HG03060 (cell line): ENCODE results near the gene GFOD1.
"Not testable (repeated sequence)": the region's sequence is repeated elsewhere in the genome, so short reads cannot be mapped to it uniquely, and the experiment has no call there.

Experiments
- ATAC-seq: cut with Tn5 transposase; IDR thresholded peaks from one replicate; pipeline ENCODE4 v1.9.1; 2021; ENCODE audit warnings: low read depth, moderate number of reproducible peaks; ENCODE audit not compliant: unreplicated experiment

The GFOD1 gene

DNA sequence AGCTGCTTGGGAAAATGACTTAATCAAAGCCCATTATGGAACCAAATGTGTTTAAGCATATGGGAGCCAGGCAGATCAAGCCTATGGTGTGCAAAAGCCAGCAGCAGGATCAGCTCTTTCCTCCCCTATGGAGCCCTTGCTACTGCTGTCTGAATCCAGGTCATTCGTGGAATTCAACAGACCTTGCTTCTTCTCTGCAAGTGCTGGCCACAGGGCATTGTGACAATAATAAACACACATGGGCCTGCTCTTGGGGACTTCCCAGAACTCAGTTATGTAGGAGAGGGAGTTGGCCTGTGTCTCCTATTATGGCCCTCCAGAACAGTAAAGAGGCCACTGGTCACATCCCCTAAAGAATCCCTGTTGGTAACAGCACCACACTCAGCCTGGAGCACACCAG is 18.6 kb downstream of the GFOD1 start:
- ATAC-seq = no peak

DNA sequence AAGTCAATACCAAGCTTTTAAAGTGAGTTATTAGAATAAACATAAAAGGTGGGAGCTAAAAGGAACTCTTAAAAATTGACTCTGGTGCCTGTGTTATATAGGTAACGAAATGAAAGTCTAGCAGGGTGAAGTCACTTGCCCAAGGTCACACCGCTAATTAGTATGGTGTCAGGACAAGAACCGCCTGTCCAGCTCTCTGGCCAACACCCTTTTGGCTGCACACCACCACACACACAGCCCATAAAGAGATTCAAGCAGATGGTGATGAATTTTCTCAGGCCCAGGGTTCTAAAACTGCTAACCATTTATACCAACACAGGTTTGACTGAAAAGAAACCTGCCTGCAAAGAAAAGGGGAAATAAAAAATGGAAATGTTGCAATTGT is 20.2 kb downstream of the GFOD1 start:
- no peak for ATAC-seq

DNA sequence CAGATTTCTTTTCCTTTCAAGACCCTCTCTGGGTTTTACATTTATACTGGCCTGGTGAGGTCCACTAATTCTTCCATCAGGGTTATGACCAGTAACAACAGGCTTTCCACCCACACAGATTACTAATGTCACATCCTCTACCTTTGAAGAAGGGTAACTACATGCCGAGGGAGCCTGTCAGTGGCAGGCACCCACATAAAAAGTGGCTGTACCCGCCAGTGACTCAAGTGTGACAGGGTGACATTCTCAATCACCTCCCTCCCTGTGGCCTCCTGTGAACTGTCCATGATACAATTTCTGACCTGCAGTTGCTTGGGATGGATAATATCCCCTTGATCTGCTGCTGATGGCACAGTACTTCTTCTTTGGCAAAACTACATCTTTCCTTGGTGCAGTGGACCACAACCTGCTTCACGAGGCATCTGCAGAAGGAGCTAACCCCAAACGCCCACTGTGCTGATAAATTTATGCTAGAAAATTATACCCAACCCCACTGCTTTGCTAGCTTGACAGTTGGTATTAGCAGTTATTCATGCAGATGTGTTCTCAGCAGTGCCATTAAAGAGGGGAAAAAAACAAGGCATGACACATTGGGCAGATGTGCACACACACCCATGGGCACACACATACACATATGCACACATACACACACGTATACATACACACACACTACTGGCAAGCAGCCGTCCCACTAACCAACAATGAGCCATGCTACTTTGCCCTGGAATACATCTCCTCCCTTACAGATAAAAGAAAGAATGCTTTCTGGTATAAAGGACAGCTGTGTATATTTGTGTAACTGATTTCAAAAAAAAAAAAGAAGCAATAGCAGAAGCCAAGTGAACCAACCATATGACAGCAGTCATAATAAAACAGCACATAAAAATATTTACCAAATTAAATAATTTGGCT is 20.8 kb downstream of the GFOD1 start:
- no peak for ATAC-seq

DNA sequence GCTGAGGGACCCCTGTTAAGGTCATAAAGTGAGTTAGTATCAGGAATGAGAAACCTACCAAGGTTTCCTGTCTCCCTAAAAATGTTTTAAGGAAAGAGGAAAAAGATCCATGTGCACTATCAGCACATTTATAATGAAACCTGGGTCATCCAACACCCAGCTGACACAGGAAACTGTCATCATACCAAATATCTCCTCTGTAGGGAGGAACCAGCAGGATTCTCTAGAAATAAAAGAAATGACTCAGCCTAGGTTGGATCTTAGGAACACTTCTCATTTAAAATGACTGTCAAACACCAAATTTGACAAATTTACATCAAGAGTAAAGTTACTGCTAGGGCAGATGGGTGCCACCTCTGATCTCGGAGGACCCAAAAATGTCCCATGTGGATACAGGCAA is 21.7 kb downstream of the GFOD1 start:
- ATAC-seq = no peak

DNA sequence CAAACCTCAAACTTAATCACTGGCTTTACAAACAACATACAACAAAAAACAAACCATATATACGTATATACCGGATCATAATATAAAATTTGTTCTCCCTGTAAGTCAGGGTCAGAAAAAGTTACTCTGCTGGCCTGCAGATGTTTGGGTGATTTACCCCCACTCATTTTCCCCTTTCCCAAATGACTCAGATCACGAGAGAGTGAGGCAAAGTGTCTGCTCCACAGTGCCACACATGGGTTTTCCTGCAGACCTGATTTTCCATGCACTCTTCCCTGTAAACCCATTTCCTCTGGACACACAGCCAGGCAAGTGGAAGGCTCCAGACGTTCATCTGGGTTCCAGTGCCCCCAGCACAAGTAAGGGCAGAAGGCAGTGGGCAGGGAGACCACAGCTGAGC is 23.5 kb downstream of the GFOD1 start:
- ATAC-seq = no peak

DNA sequence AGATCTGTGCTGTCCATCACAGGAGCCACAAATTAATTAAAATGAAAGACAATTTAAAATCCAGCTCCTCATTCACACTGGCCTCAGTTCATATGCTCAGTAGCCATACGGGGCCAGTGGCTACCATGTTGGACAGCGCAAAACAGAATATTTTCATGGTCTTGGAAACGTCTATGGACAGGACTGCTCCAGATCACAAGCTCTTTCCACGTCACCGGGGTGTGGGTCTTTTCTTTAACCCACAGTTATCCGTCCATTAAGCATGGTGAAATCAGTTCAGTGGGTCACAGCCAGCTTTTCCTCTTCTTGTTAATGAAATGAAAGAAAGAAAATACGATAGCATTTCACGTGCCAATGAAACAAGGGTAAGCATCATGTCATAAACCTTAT is 24.1 kb downstream of the GFOD1 start:
- no peak for ATAC-seq

DNA sequence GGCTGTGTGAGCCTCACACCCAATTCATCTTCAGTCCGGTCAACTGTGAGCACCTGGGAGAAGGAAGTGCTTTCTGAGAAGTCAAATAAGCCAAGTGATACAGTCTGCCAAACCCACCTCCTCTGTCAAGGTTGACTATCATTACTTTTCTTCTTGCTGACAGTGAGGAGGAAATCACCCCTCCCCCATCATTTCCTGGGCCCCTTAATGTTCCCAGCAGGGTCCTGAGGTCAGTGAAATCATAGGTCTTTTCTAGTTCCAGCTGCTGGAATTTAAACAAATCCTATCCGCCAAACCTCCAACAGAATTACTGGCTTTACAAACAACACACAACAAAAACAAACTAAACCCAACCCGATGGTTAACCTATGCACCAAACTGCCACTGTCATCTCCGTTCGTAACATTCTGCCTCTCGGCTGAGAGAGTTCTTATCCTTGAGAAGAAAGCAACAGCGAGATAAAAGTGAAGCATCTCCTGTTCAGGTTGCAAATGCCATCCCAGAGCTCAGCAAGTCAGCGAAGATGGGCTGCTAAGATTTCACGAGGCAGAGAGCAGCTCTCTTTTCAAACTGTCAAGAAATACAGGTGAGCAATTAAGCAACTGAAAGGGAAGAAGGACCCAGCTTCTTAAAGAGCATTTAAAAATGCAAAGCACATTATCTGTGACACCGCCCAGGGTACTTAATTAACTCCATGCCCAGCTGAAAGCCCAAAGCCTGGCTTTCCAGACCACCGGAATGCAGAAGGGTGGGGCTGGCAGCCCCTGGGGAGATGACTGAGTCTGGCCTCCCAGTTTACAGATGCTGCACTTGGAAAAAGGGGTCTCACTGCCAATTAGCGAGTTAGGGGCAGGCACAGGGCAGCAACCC is 24.7 kb downstream of the GFOD1 start:
- ATAC-seq = no peak

DNA sequence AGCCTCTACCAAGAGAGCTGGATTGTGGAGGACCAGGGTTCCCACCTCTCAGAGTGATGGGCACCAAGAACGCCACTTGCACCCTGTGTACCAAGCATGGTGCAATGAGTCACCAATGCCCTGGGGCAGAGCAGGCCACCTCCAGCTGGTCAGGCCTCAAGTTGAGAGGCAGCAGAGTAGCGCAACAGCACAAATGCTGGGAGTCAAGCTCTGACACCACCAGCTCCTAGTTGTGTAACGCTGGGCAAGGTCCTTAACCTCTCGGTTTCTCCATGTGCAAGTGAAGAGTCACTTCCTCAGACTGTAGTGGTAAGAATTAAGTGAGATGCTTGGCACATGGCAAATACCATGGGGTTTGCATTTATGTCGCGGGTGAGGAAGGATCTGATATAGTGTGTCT is 25.6 kb downstream of the GFOD1 start:
- ATAC-seq = no peak

DNA sequence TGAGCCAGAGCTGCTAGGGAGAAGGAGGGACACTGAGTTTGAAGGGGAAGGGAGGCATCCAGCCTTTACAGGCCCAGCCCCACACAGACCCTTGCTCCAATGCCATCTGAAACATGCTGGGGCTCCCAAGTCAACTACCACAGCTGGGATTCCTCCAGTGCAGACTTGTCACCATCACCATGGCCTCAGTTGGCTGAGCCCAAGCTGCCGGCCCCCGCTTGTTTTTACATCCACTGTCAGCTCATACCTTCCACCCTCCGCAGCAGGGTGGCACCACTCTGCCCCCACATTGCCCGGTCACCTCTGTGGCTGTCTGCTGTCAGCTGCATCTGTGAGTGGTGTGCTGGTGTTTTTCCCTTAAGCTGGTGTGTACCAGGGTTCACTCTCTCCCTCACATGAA is 26.1 kb downstream of the GFOD1 start:
- no peak for ATAC-seq

DNA sequence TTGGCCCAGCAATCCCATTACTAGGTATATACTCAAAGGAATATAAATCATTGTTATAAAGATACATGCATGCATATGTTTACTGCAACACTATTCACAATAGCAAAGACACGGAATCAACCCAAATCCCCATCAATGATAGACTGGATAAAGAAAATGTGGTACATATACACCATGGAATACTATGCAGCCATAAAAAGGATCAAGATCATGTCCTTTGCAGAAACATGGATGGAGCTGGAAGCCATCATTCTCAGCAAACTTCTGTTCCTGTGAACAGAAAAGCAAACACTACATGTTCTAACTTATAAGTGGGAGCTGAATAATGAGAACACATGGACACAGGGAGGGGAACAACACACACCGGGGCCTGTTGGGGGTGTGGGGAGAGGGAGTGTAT is 27.1 kb downstream of the GFOD1 start:
- ATAC-seq = not testable (repeated sequence)

DNA sequence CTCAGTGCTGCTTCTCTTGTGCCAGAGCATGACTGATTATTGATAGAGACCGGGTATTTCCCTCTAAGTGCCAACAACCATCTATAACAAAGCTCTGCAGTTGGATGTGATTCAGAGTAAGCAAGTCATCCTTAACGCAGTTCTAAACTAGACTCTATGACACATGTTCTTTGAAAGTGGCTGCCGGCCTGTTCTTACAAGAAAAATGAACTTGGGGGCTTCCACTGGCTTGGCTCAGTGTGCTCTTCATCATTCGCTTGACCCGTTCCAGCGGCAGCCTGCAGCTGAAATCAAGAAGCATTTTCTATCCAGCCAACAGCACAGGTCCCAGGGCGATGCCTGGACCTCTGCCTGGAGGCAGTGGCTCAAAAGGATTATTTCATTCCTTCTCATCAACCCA is 29.8 kb downstream of the GFOD1 start:
- no peak for ATAC-seq

DNA sequence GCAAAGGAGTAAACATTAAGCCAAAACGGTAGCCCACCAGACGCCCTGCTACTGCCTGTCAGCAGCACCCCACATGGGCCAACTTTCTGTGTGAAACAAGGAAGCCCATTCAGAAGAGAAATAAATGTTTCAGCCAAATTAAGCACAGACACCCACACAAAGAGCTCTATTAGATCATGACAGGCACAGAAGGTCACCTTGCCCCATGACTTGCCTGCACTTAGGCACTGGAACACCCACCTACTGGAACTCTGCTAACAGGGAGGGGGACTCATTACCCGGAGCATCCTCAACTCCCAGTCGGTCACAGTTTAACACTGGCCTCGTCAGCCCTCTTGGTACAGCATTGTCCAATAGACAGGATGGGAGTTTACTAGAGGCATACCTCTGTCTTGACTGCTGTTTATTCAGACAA is 31.8 kb downstream of the GFOD1 start:
- ATAC-seq = no peak

DNA sequence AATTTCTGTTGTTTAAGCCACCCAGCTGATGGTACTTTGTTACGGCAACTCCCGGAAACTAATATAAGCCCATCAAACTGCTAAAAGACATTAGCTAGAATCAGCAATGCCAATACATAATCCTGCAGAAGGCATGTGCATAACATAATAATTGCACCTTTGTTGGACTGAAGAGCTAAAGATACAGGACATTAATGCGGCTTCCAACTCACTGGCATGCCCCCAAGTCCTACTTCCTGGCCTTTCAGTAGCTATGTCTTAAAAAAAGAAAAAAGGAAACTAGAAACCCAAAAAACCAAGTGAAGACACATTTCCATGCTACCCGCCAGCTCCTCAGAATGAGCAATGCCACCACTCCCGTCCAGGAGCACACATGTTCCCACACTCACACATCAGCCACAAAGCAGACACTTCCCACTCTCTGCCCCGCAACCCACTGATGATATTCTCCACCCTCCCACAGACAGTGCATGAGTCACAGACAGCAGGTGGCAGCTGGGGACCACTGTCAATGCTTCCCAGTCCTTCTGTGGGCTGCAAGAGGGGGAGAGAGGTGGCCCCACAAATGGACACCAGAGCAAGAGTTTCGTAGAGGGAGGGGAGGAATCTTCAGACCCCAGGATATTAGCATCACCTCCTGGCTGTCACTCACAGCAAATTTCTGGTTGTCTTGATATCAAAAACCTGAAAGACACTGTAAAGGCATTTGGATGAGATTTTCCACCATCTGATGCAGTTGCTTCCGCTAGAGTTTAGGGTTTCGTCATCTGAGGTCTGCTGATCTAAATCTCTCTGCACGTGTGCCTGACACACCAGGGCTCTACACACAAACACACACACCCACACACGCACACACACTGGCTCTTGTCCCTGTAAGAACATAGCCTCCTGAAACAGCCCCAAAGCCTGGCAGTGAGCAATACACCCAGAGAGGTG is 32.8 kb downstream of the GFOD1 start:
- no peak for ATAC-seq

DNA sequence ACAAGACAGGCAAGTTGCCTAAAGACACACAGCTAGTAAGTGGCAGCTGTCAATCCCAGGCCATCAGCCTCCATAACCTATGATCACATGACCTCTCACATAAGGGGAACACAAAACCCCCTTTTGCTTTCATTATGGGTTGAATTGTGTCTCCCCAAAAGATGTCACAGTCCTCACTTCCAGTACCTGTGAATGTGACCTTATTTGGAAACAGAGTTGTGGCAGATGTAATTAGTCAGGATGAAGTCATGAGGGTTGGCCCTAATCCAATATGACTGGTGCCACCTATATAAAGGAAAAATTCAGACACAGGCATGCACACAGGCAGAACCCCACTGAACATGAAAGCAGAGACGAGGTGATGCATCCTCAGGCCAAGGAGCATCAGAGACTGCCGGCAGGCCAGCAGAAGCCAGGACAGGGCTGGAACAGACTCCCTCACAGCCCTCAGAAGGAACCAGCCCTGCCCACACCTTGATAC is 33.6 kb downstream of the GFOD1 start:
- ATAC-seq = peak; percentile 31

DNA sequence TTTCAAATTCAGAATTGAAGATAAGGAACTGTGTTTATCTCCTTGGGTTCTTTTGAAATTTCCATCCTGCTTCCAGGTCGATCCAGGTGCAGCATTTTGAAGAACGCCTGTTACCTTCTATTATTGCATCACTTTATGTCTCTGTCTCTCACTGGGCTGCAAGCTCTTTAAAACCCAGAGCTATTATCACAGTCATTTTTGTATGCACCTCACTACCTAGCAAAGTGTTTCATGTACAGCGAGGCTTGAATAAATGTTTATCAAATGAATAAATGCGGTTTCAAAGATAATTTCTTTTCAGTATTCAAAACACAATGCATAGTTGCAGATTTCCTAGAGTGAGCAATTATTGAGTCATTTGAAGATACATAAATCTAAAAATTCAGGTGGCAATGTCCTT is 34.2 kb downstream of the GFOD1 start:
- no peak for ATAC-seq

DNA sequence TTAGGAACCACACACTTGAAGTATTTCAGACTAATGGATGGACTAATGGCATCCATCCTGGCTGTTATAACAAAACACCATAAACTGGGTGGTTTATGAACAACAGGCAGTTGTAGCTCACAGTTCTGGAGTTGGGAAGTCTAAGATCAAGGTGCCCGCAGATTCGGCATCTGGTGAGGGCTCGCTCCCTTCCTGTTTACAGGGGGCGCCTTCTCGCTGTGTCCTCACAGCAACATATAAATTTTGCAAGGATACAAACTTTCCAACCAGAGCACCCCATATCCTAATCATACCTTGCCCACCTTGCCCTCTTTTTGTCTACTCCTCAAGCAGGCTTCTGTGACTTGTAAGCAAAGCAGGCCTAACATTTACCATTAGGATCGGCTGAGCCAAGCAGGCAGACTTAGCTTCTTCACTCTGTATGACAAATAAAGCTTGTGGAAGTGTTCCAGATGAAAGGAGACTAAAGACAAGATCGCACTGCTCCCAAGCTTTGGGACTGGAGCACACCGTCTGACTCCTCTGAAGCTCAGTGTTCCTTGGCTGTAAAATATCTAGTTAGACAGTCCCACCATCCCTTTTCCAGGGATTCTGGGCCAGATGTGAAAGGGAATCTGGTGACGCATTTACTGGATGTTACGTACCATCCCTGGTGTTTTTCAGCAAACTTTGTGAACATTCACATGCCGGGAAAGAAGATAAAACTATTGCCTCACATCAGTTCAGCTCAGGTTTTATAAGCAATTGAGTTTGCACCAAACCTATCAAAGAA is 34.9 kb downstream of the GFOD1 start:
- ATAC-seq = no peak

DNA sequence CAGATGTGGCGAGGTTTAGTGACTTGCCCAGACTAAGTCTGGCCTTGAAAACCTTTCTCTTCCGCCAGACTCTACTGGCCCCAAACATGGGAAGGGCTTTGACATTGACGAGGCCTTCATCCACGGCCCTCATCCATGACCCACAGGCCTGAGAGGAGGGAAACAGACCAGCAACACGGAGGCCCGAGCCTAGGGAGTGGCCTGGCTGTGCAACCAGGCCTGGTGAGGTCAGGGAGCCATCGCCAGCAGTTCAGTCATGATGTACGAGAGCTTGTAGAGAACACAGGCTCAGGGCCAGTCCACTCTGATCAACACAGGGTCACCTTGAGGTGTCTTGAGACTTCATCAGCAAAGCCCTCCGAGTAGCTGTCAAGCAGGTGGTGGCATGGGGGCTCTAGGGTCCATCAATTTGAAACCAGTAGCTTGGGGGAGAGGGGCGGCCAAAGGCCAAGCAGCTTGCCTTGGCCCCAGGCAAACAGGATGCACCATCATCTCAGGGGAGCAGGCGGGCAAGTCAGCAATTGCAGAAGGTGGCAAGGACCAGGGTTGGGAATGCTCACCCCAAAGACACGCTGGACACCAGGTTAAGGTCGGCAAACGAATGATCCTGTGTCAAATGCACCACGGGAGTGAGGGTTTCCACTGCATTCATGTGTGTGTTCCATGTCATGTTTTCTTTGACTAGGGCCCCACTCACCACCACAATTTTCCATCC is 36.1 kb downstream of the GFOD1 start:
- no peak for ATAC-seq

DNA sequence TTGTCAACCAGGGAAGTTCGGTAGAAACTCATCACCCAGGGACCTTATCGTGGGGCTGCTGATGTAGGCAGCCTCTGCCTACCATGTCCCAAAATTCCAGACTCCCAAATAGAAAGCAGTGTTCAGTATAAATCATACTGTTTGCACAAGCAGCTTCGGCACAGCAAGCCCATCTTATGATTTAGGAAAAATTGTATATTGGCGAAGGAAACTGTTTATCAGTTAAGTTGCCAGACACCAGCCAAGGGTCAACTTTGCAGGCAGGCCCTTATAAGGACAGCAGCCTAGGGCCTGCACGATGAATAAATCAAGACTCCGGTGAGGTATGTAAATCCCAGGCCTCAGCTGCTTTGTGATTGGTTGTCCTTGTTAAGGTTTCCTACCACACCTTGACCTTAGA is 36.8 kb downstream of the GFOD1 start:
- no peak for ATAC-seq
